H9 (cell line): ENCODE data around the gene FAM43A. TPM values are rescaled to one million over a fixed set of nuclear protein-coding genes. Genes with fewer than 3 reads are reported as not detected.

Experiments
- DNase-seq: peaks from one replicate; pipeline ENCODE4 v3.0.0-alpha.2; 2017
- H2AFZ ChIP-seq: one replicate; pipeline ENCODE4 v1.6.1; 2013; ENCODE audit warnings: mild to moderate bottlenecking, low read length, control low read depth, moderate library complexity
- H2AK5ac ChIP-seq: 2 replicates; pipeline ENCODE4 v1.6.1; 2013; ENCODE audit warnings: low read length, control low read depth, mixed read lengths; ENCODE audit not compliant: insufficient read length
- H2BK120ac ChIP-seq: one replicate; pipeline ENCODE4 v1.6.1; 2013; ENCODE audit warnings: low read depth, mild to moderate bottlenecking, low read length, control low read depth, inconsistent platforms; ENCODE audit not compliant: poor library complexity, severe bottlenecking
- H2BK12ac ChIP-seq: 2 replicates; pipeline ENCODE4 v1.6.1; 2013; ENCODE audit warnings: low read length, control low read depth, mixed read lengths, low read depth; ENCODE audit not compliant: insufficient read length
- H2BK15ac ChIP-seq: 2 replicates; pipeline ENCODE4 v1.6.1; 2013; ENCODE audit warnings: low read depth, low read length, control low read depth
- H2BK20ac ChIP-seq: one replicate; pipeline ENCODE4 v1.6.1; 2013; ENCODE audit warnings: low read depth, mild to moderate bottlenecking, low read length, control low read depth, inconsistent platforms; ENCODE audit not compliant: poor library complexity, severe bottlenecking
- H2BK5ac ChIP-seq: 2 replicates; pipeline ENCODE4 v1.6.1; 2013; ENCODE audit warnings: low read length, control low read depth, mixed read lengths; ENCODE audit not compliant: insufficient read length
- H3K14ac ChIP-seq: 2 replicates; pipeline ENCODE4 v1.6.1; 2013; ENCODE audit warnings: low read length, control low read depth; ENCODE audit not compliant: insufficient read depth
- H3K18ac ChIP-seq: 2 replicates; pipeline ENCODE4 v1.6.1; 2013; ENCODE audit warnings: low read depth, mild to moderate bottlenecking, mixed read lengths, low read length, control low read depth; ENCODE audit not compliant: insufficient read length
- H3K23ac ChIP-seq: 2 replicates; pipeline ENCODE4 v1.6.1; 2013; ENCODE audit warnings: low read length, control low read depth, mixed read lengths, low read depth; ENCODE audit not compliant: insufficient read length
- H3K23me2 ChIP-seq: 2 replicates; pipeline ENCODE4 v1.6.1; 2013; ENCODE audit warnings: low read depth, mild to moderate bottlenecking, mixed read lengths, low read length, control low read depth; ENCODE audit not compliant: insufficient read length, poor library complexity, severe bottlenecking
- H3K27ac ChIP-seq: 2 replicates; pipeline ENCODE4 v1.5.1; 2013; ENCODE audit warnings: low read length, control low read depth, mixed read lengths, low read depth; ENCODE audit not compliant: insufficient read length
- H3K27me3 ChIP-seq: 2 replicates; pipeline ENCODE4 v1.6.1; 2013; ENCODE audit warnings: low read length, control low read depth, inconsistent platforms; ENCODE audit not compliant: insufficient read depth
- H3K4ac ChIP-seq: 2 replicates; pipeline ENCODE4 v1.6.1; 2013; ENCODE audit warnings: low read depth, mild to moderate bottlenecking, control low read depth, inconsistent platforms, low read length, moderate library complexity
- H3K4me1 ChIP-seq: 2 replicates; pipeline ENCODE4 v1.6.1; 2013; ENCODE audit warnings: low read length, control low read depth, inconsistent platforms; ENCODE audit not compliant: insufficient read depth
- H3K4me2 ChIP-seq: 2 replicates; pipeline ENCODE4 v1.6.1; 2013; ENCODE audit warnings: low read length, control low read depth, mixed read lengths; ENCODE audit not compliant: insufficient read length, insufficient read depth
- H3K56ac ChIP-seq: 2 replicates; pipeline ENCODE4 v1.6.1; 2013; ENCODE audit warnings: low read depth, mild to moderate bottlenecking, mixed read lengths, low read length, control low read depth; ENCODE audit not compliant: insufficient read length
- H3K79me1 ChIP-seq: 2 replicates; pipeline ENCODE4 v1.6.1; 2013; ENCODE audit warnings: low read depth, mild to moderate bottlenecking, moderate library complexity, low read length, control low read depth, inconsistent platforms; ENCODE audit not compliant: insufficient read depth, poor library complexity, severe bottlenecking
- H3K79me2 ChIP-seq: 2 replicates; pipeline ENCODE4 v1.6.1; 2013; ENCODE audit warnings: low read length, control low read depth, inconsistent platforms; ENCODE audit not compliant: insufficient read depth
- H3K9ac ChIP-seq: 2 replicates; pipeline ENCODE4 v1.6.1; 2013; ENCODE audit warnings: low read length, control low read depth, mixed read lengths; ENCODE audit not compliant: insufficient read length; ENCODE audit errors: extremely low read depth
- H3K9me3 ChIP-seq: one replicate; pipeline ENCODE4 v1.6.1; 2013; ENCODE audit warnings: low read depth, low read length, inconsistent platforms; ENCODE audit not compliant: control insufficient read depth
- H3T11ph ChIP-seq: one replicate; pipeline ENCODE4 v1.6.1; 2013; ENCODE audit warnings: mild to moderate bottlenecking, low read length, control low read depth, inconsistent platforms
- H4K20me1 ChIP-seq: one replicate; pipeline ENCODE4 v1.6.1; 2013; ENCODE audit not compliant: control insufficient read depth, insufficient read length, insufficient read depth
- H4K5ac ChIP-seq: 2 replicates; pipeline ENCODE4 v1.6.1; 2013; ENCODE audit warnings: low read depth, mild to moderate bottlenecking, mixed read lengths, low read length, control low read depth; ENCODE audit not compliant: insufficient read length
- H4K8ac ChIP-seq: replicated peaks from 2 replicates; pipeline ENCODE4 v1.6.1; 2013; ENCODE audit warnings: low read length, control low read depth, mixed read lengths, low read depth; ENCODE audit not compliant: insufficient read length
- H4K91ac ChIP-seq: 2 replicates; pipeline ENCODE4 v1.6.1; 2013; ENCODE audit warnings: low read depth, mild to moderate bottlenecking, moderate library complexity, mixed read lengths, low read length, control low read depth; ENCODE audit not compliant: insufficient read length
- H3K27ac Mint-ChIP-seq, 3 experiments: 2 replicates in 2 of 3; 3 replicates in 1 of 3; pipeline ENCODE4 v1.8.0; 2020 to 2021; ENCODE audit warnings: mixed read lengths in 3 of 3, mild to moderate bottlenecking in 1 of 3, moderate library complexity in 1 of 3
- H3K27me3 Mint-ChIP-seq: 2 replicates; pipeline ENCODE4 v1.8.0; 2021; ENCODE audit warnings: low read depth, mild to moderate bottlenecking, moderate library complexity, mixed read lengths
- H3K36me3 Mint-ChIP-seq, 3 experiments: 2 replicates in 2 of 3; 3 replicates in 1 of 3; pipeline ENCODE4 v1.8.0; 2020 to 2021; ENCODE audit warnings: low read depth in 3 of 3, mixed read lengths in 3 of 3; ENCODE audit not compliant: insufficient read depth in 1 of 3
- H3K4me1 Mint-ChIP-seq, 2 experiments: 2 replicates each; pipeline ENCODE4 v1.8.0; 2020; ENCODE audit warnings: mixed read lengths in 2 of 2
- H3K4me3 Mint-ChIP-seq, 2 experiments: 2 replicates in 1 of 2; 3 replicates in 1 of 2; pipeline ENCODE4 v1.8.0; 2020 to 2021; ENCODE audit warnings: mild to moderate bottlenecking in 2 of 2, mixed read lengths in 2 of 2, moderate library complexity in 1 of 2
- H3K9me3 Mint-ChIP-seq, 2 experiments: 2 replicates in 1 of 2; 3 replicates in 1 of 2; pipeline ENCODE4 v1.8.0; 2020; ENCODE audit warnings: mild to moderate bottlenecking in 2 of 2, mixed read lengths in 2 of 2, moderate library complexity in 1 of 2
- WGBS: extraction: QIAGEN DNeasy Blood & Tissue Kit; methylation state at CpG from one replicate; pipeline ENCODE4 v1.1.7; 2013; ENCODE audit warnings: missing lambda C conversion rate, low lambda C conversion rate, mixed read lengths; ENCODE audit not compliant: insufficient read length; ENCODE audit errors: extremely low coverage; 5-methylcytosine and 5-hydroxymethylcytosine counted together
- total RNA-seq: library from RNA; stranded (reverse); gene quantifications from 2 replicates; pipeline ENCODE4 v1.2.1, GENCODE V29; 2021
- TF ChIP-seq, protein P1 (sequence below): fragments of 200-600 bp; sonication (generic); conservative IDR thresholded peaks from 3 replicates; pipeline ENCODE4 v1.8.0; 2021; ENCODE audit warnings: antibody characterized with exemption, mild to moderate bottlenecking

FAM43A gene
- total RNA-seq, 1 experiment from 2014 or later: 2.7 TPM

DNA sequence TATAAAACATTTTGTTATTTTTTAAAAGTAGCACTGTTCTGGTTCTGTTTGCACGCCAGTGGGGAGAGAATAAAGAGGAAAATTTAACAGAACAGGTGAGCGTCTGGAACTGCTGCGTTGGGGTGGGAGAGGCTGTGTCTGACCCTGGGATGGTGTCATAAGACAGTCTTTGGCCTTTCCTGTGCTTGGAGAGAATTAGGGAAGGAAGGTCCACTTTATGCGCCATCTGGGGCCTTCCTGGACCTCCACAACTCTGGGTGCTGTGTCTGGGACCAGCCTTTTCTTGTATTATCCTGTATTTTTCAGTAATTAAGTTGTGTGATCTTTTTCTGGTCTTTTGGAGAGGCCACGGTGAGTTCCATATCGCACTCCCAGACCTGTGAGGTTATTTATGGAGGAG, 3.3 kb downstream of the FAM43A start:
- DNase-seq: no peak
- Histone ChIP-seq H4K20me1 (no peaks in the 10 kb centered on the region), H4K8ac (no peak overlapping the region), H3K9ac (no peak overlapping the region), H3K23me2 (peaks cover 26% of the 10 kb centered on the region), H2BK5ac (no peak overlapping the region), H3K4me2 (no peak overlapping the region), H3K79me2 (no peaks in the 10 kb centered on the region), H3T11ph (no peak overlapping the region), H3K27ac (no peak overlapping the region), H3K4ac (no peak overlapping the region), H3K4me1 (peaks cover 3% of the 10 kb centered on the region; the same call in 1 of the 2 replicates), H2BK15ac (no peak overlapping the region), H3K27me3 (peaks cover 22% of the 10 kb centered on the region; the same call in 1 of the 2 replicates), H2BK12ac (no peak overlapping the region), H3K79me1 (no peaks in the 10 kb centered on the region), H3K23ac (no peak overlapping the region), H2AK5ac (no peak overlapping the region), H4K5ac (no peak overlapping the region), H3K14ac (no peak overlapping the region), H3K9me3 (no peaks in the 10 kb centered on the region), H2BK20ac (no peak overlapping the region), H2AFZ (no peak overlapping the region), H2BK120ac (no peak overlapping the region), H3K56ac (no peak overlapping the region), H3K18ac (no peak overlapping the region), H4K91ac (no peak overlapping the region)
- Mint-ChIP-seq H3K9me3 (no peaks in the 10 kb centered on the region; a peak in 2 of 5 replicates), H3K4me3 (peak overlapping the region in 1 of 2 experiments; percentile 60; a peak in 1 of 5 replicates), H3K27me3 (peaks cover 43% of the 10 kb centered on the region), H3K36me3 (0 out of 7 replicates have a peak, but pooled peaks cover 0 to 2% (median 0%) of the 10 kb centered on the region in 3 experiments), H3K4me1 (peaks cover 28 to 47% of the 10 kb centered on the region in 2 experiments), H3K27ac (peak overlapping the region in 1 of 3 experiments; percentile 14; a peak in 1 of 7 replicates)
- WGBS: no CpG with 5 or more reads among the region's 6 CpGs
- TF ChIP-seq, protein P1, sequence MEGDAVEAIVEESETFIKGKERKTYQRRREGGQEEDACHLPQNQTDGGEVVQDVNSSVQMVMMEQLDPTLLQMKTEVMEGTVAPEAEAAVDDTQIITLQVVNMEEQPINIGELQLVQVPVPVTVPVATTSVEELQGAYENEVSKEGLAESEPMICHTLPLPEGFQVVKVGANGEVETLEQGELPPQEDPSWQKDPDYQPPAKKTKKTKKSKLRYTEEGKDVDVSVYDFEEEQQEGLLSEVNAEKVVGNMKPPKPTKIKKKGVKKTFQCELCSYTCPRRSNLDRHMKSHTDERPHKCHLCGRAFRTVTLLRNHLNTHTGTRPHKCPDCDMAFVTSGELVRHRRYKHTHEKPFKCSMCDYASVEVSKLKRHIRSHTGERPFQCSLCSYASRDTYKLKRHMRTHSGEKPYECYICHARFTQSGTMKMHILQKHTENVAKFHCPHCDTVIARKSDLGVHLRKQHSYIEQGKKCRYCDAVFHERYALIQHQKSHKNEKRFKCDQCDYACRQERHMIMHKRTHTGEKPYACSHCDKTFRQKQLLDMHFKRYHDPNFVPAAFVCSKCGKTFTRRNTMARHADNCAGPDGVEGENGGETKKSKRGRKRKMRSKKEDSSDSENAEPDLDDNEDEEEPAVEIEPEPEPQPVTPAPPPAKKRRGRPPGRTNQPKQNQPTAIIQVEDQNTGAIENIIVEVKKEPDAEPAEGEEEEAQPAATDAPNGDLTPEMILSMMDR: no peak
